ENCODE measurements around the gene TRPV2.

DNA sequence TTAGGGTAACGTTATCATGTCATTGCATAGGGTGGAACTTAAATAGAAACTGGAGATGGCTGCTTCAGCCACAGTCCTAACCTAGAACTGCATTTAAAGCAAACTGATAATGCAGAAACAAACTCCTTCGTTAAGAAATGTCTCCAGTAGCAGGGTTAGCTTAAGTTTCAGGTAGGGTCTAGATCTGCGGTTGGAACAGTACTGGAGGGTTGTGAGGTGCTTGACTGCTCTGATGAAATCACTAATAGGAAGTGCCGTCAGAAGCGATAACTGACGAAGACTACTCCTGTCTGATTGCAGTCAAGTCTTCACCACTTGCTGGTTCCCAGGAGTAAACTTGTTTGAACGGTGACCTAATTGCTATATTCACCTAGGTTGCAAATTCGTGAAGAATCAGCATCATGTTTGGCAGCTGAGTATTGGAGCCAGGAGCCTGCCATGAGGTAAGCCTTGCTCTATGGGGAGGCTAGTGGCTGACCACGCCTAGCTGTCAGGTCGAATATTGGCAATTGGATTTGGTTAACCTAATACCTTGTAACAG lies 24.5 kb downstream of the TRPV2 start:
- TF ChIP-seq POLR2A (IDR thresholded peaks at IDR 0.05): no peak
- TF ChIP-seq, protein P1, sequence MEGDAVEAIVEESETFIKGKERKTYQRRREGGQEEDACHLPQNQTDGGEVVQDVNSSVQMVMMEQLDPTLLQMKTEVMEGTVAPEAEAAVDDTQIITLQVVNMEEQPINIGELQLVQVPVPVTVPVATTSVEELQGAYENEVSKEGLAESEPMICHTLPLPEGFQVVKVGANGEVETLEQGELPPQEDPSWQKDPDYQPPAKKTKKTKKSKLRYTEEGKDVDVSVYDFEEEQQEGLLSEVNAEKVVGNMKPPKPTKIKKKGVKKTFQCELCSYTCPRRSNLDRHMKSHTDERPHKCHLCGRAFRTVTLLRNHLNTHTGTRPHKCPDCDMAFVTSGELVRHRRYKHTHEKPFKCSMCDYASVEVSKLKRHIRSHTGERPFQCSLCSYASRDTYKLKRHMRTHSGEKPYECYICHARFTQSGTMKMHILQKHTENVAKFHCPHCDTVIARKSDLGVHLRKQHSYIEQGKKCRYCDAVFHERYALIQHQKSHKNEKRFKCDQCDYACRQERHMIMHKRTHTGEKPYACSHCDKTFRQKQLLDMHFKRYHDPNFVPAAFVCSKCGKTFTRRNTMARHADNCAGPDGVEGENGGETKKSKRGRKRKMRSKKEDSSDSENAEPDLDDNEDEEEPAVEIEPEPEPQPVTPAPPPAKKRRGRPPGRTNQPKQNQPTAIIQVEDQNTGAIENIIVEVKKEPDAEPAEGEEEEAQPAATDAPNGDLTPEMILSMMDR (IDR thresholded peaks at IDR 0.05): no peak
